ENCODE measurements around the gene PLCB2. TPM values are rescaled to one million over a fixed set of nuclear protein-coding genes. Genes with fewer than 3 reads are reported as not detected.

PLCB2 gene
- total RNA-seq, 2 donors from 2014 or later: 90.4 to 91.8 TPM

GRCh38 chr15:40238532-40239403 lies 69.0 kb downstream of the PLCB2 start, which contains the start of gene PAK6:
Gene PAK6 (plus strand): TSS chr15:40239063. CDS start chr15:40264786, 25,723 bp downstream.
- Mint-ChIP-seq H3K36me3 (ENCODE audit: insufficient read depth in 2 of 2) (no peaks in the 10 kb centered on the region), H3K4me3 (peak within 1 kb of the TSS; percentile 49 to 66), H3K27ac (no peak within 1 kb of the TSS), H3K9me3 (no peaks in the 10 kb centered on the region), H3K4me1 (ENCODE audit: low read depth) (peaks cover 5% of the 10 kb centered on the region), H3K27me3 (ENCODE audit: low read depth) (peaks cover 24% of the 10 kb centered on the region)
- peak; percentile 77 to 79 for ATAC-seq (replicated peaks in 1 of 2)
- DNase-seq: peak; percentile 36 to 55

Other genes starting within 250 kb of the PLCB2 start
- gene BMF, start 199.1 kb downstream of the PLCB2 start, total RNA-seq: 10 to 100 TPM; 23.7 to 25.9 TPM
- gene BUB1B, start 146.9 kb downstream of the PLCB2 start, total RNA-seq: 10 to 100 TPM; 86.5 to 91.2 TPM
- 1 to 10 TPM in 1 of 2 donors, under 1 TPM in 1; 0.51 to 1.2 TPM for gene PAK6, start 68.9 kb downstream of the PLCB2 start, total RNA-seq
- not detected for gene ANKRD63, start 24.9 kb downstream of the PLCB2 start, total RNA-seq
- gene INAFM2, start 15.8 kb upstream of the PLCB2 start, total RNA-seq: 10 to 100 TPM in 1 of 2 donors, 1 to 10 TPM in 1; 7.1 to 10.2 TPM
- 1 to 10 TPM; 1.0 to 1.6 TPM for gene CCDC9B, start 33.0 kb upstream of the PLCB2 start, total RNA-seq
- not detected for gene PHGR1, start 43.1 kb upstream of the PLCB2 start, total RNA-seq
- under 1 TPM; 0.19 to 0.34 TPM for gene DISP2, start 50.3 kb upstream of the PLCB2 start, total RNA-seq
- gene KNSTRN, start 74.8 kb upstream of the PLCB2 start, total RNA-seq: 10 to 100 TPM; 47.3 to 61.5 TPM
- 10 to 100 TPM; 61.2 to 75.5 TPM for gene IVD, start 97.9 kb upstream of the PLCB2 start, total RNA-seq
- 10 to 100 TPM; 20.8 to 21.9 TPM for gene BAHD1, start 133.0 kb upstream of the PLCB2 start, total RNA-seq
- gene CHST14, start 163.0 kb upstream of the PLCB2 start, total RNA-seq: 1 to 10 TPM; 9.5 to 9.7 TPM

All from activated T-cell treated with anti-CD3 and anti-CD28 coated beads, Interleukin-2, amount 50 U/mL, for 72 hours (primary cell).